ENCODE data around the gene PCBP3.

DNA sequence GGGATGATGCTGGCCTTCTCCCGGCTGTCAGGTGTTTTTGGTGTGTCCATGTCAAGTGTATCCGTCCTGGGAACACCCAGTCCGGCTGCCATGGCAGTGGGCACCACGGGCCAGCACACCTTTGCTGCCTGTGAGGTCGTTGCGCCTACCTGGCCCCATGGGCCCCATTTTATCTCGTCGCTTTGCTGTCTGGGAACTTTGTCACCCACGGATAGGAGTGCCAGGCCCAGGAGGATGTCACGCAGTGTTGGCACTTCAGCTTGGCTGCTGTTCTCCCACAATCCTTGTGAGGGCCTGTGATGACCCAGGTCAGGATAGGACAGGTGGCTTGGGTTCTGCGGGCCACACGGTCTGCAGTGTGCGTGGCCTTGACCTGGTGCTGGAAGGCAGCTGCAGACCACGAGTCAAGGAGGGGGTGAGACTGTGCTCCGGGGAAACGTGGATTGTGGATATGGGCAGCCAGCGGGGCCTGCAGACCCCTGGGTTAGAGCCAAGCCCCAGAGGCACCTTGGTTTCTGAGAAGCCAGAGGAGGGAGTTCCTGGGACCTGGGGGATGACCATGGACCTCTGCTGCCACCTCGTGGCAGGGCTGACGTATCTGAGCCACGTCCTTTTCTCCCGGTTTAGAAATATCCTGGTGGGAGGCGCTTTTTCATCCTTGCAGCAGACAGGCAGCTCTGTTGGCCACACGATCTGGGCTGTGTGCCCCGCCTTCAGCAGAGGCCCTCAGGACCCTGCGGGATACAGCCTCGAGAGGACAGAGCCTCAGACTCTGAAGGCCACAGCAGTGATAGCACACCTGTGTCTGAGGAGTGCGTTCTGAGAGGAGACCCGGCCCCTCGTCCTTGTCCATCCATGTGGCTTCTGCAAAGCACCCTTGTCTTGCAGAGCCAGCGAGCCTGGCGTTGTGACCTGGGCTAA is 176.9 kb downstream of the PCBP3 start:
- TF ChIP-seq POLR2A (IDR thresholded peaks at IDR 0.05; ENCODE audit: low read depth, low read length), result no peak
- TF ChIP-seq POLR2AphosphoS5 (IDR thresholded peaks at IDR 0.05; ENCODE audit: low read depth, low read length), result no peak
